GM12878 (cell line): Measurements from ENCODE around the gene TUSC7.

Experiments used
- BCL11A ChIP-seq: IDR thresholded peaks from 2 replicates; pipeline ENCODE4 v1.6.1; 2011; ENCODE audit warnings: low read depth, low read length
- CTCF ChIP-seq, 3 experiments: IDR thresholded peaks in 2 of 3; conservative IDR thresholded peaks in 1 of 3; 2 replicates each; pipeline ENCODE4 v1.5.1; 2011; ENCODE audit warnings: low read depth in 3 of 3, low read length in 3 of 3, mild to moderate bottlenecking in 3 of 3, control low read depth in 2 of 3, moderate library complexity in 2 of 3, inconsistent platforms in 1 of 3, mixed read lengths in 1 of 3; ENCODE audit not compliant: control insufficient read depth in 2 of 3, insufficient read depth in 1 of 3; ENCODE audit errors: extremely low read depth in 1 of 3
- SPI1 ChIP-seq: IDR thresholded peaks from 2 replicates; pipeline ENCODE4 v1.6.1; 2011; ENCODE audit warnings: low read depth, mild to moderate bottlenecking, low read length, moderate library complexity, borderline replicate concordance; ENCODE audit not compliant: insufficient read depth
- ZNF24 ChIP-seq: fragments of 450-650 bp; IDR thresholded peaks from 2 replicates; pipeline ENCODE4 v1.6.1; 2017; ENCODE audit warnings: antibody characterized with exemption, mild to moderate bottlenecking

- TF ChIP-seq BCL11A (no peak), SPI1 (no peak), ZNF24 (no peak), CTCF (IDR thresholded peaks at IDR 0.05 in 2 of 3, conservative IDR thresholded peaks at IDR 0.05 in 1 of 3; ENCODE audit: control insufficient read depth in 2 of 3, extremely low read depth in 1 of 3, insufficient read depth in 1 of 3, low read depth in 3 of 3, low read length in 3 of 3) (no peak)
These were observed 18.5 kb upstream of the TUSC7 start for GRCh38 chr3:116691041-116691440.
